SK-N-SH treated with all-trans-retinoic acid at 6 μM for 48 hours (cell line): ENCODE results near the gene SCO1.

Source experiments
- ATAC-seq: fragments of 200-7000 bp; cut with Tn5 transposase; 3 replicates; pipeline ENCODE4 v1.9.1; 2020; ENCODE audit warnings: mild to moderate bottlenecking, moderate library complexity
- ARNTL ChIP-seq: fragments of 450-650 bp; formaldehyde crosslinking; IDR thresholded peaks from 2 replicates; pipeline ENCODE4 v1.5.0; 2020; ENCODE audit warnings: low read depth, mild to moderate bottlenecking, moderate library complexity, borderline replicate concordance
- BACH2 ChIP-seq: fragments of 250-450 bp; sonication (Bioruptor Pico); IDR thresholded peaks from 2 replicates; pipeline ENCODE4 v1.9.0; 2021; ENCODE audit warnings: mild to moderate bottlenecking, borderline replicate concordance
- CREB5 ChIP-seq: fragments of 250-450 bp; sonication (Bioruptor Pico); IDR thresholded peaks from 2 replicates; pipeline ENCODE4 v1.5.1; 2020; ENCODE audit warnings: low read depth, mild to moderate bottlenecking, moderate library complexity
- CSDC2 ChIP-seq: fragments of 250-450 bp; sonication (Bioruptor Pico); IDR thresholded peaks from 2 replicates; pipeline ENCODE4 v1.5.0; 2020; ENCODE audit warnings: mild to moderate bottlenecking, moderate library complexity
- CSRNP3 ChIP-seq: fragments of 250-450 bp; sonication (Bioruptor Pico); IDR thresholded peaks from 2 replicates; pipeline ENCODE4 v1.5.1; 2021; ENCODE audit warnings: mild to moderate bottlenecking, moderate library complexity
- ESRRG ChIP-seq: fragments of 250-450 bp; sonication (Bioruptor Pico); IDR thresholded peaks from 2 replicates; pipeline ENCODE4 v1.6.1; 2021; ENCODE audit warnings: mild to moderate bottlenecking
- GLIS3 ChIP-seq: fragments of 250-450 bp; sonication (Bioruptor Pico); IDR thresholded peaks from 2 replicates; pipeline ENCODE4 v1.5.0; 2020; ENCODE audit warnings: mild to moderate bottlenecking, moderate library complexity
- ISL1 ChIP-seq: fragments of 250-450 bp; sonication (Bioruptor Pico); IDR thresholded peaks from 2 replicates; pipeline ENCODE4 v2.1.2; 2022; ENCODE audit warnings: mild to moderate bottlenecking, moderate library complexity
- PATZ1 ChIP-seq: fragments of 250-450 bp; sonication (Bioruptor Pico); IDR thresholded peaks from 2 replicates; pipeline ENCODE4 v1.8.0; 2020; ENCODE audit warnings: mild to moderate bottlenecking, moderate library complexity, borderline replicate concordance
- POU6F1 ChIP-seq: fragments of 250-450 bp; sonication (Bioruptor Pico); IDR thresholded peaks from 2 replicates; pipeline ENCODE4 v1.8.0; 2021; ENCODE audit warnings: low read depth, mild to moderate bottlenecking, moderate library complexity, borderline replicate concordance
- PPARA ChIP-seq: fragments of 250-450 bp; sonication (Bioruptor Pico); IDR thresholded peaks from 2 replicates; pipeline ENCODE4 v1.5.0; 2020; ENCODE audit warnings: mild to moderate bottlenecking, borderline replicate concordance
- RARB ChIP-seq: fragments of 250-450 bp; sonication (Bioruptor Pico); IDR thresholded peaks from 2 replicates; pipeline ENCODE4 v1.8.0; 2021; ENCODE audit warnings: mild to moderate bottlenecking, moderate library complexity
- SNAI2 ChIP-seq: fragments of 250-450 bp; sonication (Bioruptor Pico); IDR thresholded peaks from 2 replicates; pipeline ENCODE4 v1.5.0; 2020; ENCODE audit warnings: mild to moderate bottlenecking, moderate library complexity
- TCF4 ChIP-seq: fragments of 250-450 bp; sonication (Bioruptor Pico); IDR thresholded peaks from 2 replicates; pipeline ENCODE4 v1.8.0; 2021; ENCODE audit warnings: mild to moderate bottlenecking, moderate library complexity, borderline replicate concordance
- TOX ChIP-seq: fragments of 250-450 bp; sonication (Bioruptor Pico); IDR thresholded peaks from 2 replicates; pipeline ENCODE4 v1.8.0; 2021; ENCODE audit warnings: mild to moderate bottlenecking, moderate library complexity, borderline replicate concordance
- TSHZ2 ChIP-seq: fragments of 250-450 bp; sonication (Bioruptor Pico); IDR thresholded peaks from 2 replicates; pipeline ENCODE4 v1.5.0; 2020; ENCODE audit warnings: mild to moderate bottlenecking, moderate library complexity
- ZC3H10 ChIP-seq: fragments of 250-450 bp; sonication (Bioruptor Pico); IDR thresholded peaks from 2 replicates; pipeline ENCODE4 v1.5.1; 2021; ENCODE audit warnings: mild to moderate bottlenecking, moderate library complexity
- ZFP3 ChIP-seq: fragments of 250-450 bp; sonication (Bioruptor Pico); IDR thresholded peaks from 2 replicates; pipeline ENCODE4 v1.5.0; 2020; ENCODE audit warnings: mild to moderate bottlenecking, moderate library complexity
- ZFP30 ChIP-seq: fragments of 450-650 bp; formaldehyde crosslinking; IDR thresholded peaks from 2 replicates; pipeline ENCODE4 v1.5.0; 2022; ENCODE audit warnings: mild to moderate bottlenecking, moderate library complexity
- ZNF565 ChIP-seq: fragments of 450-650 bp; formaldehyde crosslinking; conservative IDR thresholded peaks from 2 replicates; pipeline ENCODE4 v1.5.0; 2020; ENCODE audit warnings: low read depth, mild to moderate bottlenecking, moderate library complexity
- ZNF70 ChIP-seq: fragments of 450-650 bp; formaldehyde crosslinking; IDR thresholded peaks from 2 replicates; pipeline ENCODE4 v1.5.0; 2020; ENCODE audit warnings: mild to moderate bottlenecking, moderate library complexity

The SCO1 gene

GRCh38 chr17:10624969-10625368 is 72.4 kb downstream of the SCO1 start:
- ATAC-seq = no peak
- TF ChIP-seq PPARA (no peak), ISL1 (CRISPR knock-in tag) (no peak), ZNF70 (CRISPR knock-in tag) (no peak), CSDC2 (no peak), CREB5 (CRISPR knock-in tag) (no peak), CSRNP3 (CRISPR knock-in tag) (no peak), TOX (CRISPR knock-in tag) (no peak), ARNTL (no peak), ZNF565 (CRISPR knock-in tag) (no peak), TSHZ2 (CRISPR knock-in tag) (no peak), BACH2 (CRISPR knock-in tag) (no peak), ZFP3 (no peak), TCF4 (CRISPR knock-in tag) (no peak)

- no peak for ATAC-seq
- no peak for TF ChIP-seq ZFP3
- no peak for TF ChIP-seq ZNF565 (CRISPR knock-in tag)
- no peak for TF ChIP-seq PATZ1 (CRISPR knock-in tag)
- no peak for TF ChIP-seq TOX (CRISPR knock-in tag)
- no peak for TF ChIP-seq ZC3H10 (CRISPR knock-in tag)
- TF ChIP-seq GLIS3 (CRISPR knock-in tag) = no peak
- no peak for TF ChIP-seq ZFP30 (CRISPR knock-in tag)
- TF ChIP-seq ARNTL = no peak
- no peak for TF ChIP-seq POU6F1 (CRISPR knock-in tag)
- TF ChIP-seq PPARA = no peak
- TF ChIP-seq CSRNP3 (CRISPR knock-in tag) = no peak
- TF ChIP-seq TCF4 (CRISPR knock-in tag) = no peak
- no peak for TF ChIP-seq ESRRG (CRISPR knock-in tag)
- no peak for TF ChIP-seq SNAI2 (CRISPR knock-in tag)
- TF ChIP-seq RARB = no peak
Measured at GRCh38 chr17:10623737-10624338, 73.5 kb downstream of the SCO1 start.
